A549 (cell line): ENCODE measurements around the gene APOL4.

Experiments
- MAZ ChIP-seq: fragments of 150-350 bp; IDR thresholded peaks from 2 replicates; pipeline ENCODE4 v1.6.1; 2014; ENCODE audit warnings: antibody characterized with exemption, low read depth, low read length, borderline replicate concordance
- POLR2A ChIP-seq: IDR thresholded peaks from 2 replicates; pipeline ENCODE4 v1.6.1; 2012; ENCODE audit warnings: mild to moderate bottlenecking, low read length
- TF ChIP-seq, protein P1 (sequence below): IDR thresholded peaks from 2 replicates; pipeline ENCODE4 v1.6.1; 2012; ENCODE audit warnings: low read depth, borderline replicate concordance
- TF ChIP-seq, protein P2 (sequence below): fragments of >200 bp; sonication (Bioruptor Twin); formaldehyde crosslinking; IDR thresholded peaks from 3 replicates; pipeline ENCODE4 v1.5.1; 2016

- TF ChIP-seq POLR2A (no peak), MAZ (no peak)
- TF ChIP-seq, protein P1, sequence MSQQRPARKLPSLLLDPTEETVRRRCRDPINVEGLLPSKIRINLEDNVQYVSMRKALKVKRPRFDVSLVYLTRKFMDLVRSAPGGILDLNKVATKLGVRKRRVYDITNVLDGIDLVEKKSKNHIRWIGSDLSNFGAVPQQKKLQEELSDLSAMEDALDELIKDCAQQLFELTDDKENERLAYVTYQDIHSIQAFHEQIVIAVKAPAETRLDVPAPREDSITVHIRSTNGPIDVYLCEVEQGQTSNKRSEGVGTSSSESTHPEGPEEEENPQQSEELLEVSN: no peak
- TF ChIP-seq, protein P2, sequence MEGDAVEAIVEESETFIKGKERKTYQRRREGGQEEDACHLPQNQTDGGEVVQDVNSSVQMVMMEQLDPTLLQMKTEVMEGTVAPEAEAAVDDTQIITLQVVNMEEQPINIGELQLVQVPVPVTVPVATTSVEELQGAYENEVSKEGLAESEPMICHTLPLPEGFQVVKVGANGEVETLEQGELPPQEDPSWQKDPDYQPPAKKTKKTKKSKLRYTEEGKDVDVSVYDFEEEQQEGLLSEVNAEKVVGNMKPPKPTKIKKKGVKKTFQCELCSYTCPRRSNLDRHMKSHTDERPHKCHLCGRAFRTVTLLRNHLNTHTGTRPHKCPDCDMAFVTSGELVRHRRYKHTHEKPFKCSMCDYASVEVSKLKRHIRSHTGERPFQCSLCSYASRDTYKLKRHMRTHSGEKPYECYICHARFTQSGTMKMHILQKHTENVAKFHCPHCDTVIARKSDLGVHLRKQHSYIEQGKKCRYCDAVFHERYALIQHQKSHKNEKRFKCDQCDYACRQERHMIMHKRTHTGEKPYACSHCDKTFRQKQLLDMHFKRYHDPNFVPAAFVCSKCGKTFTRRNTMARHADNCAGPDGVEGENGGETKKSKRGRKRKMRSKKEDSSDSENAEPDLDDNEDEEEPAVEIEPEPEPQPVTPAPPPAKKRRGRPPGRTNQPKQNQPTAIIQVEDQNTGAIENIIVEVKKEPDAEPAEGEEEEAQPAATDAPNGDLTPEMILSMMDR: no peak
Observed at GRCh38 chr22:36165141-36165540, 36.5 kb downstream of the APOL4 start.
